ENCODE measurements around the gene NRXN3.

NRXN3 gene

GRCh38 chr14:79515158-79515557 lies 1345.0 kb downstream of the NRXN3 start:
- no peak for DNase-seq

GRCh38 chr14:79516009-79516408 lies 1345.8 kb downstream of the NRXN3 start:
- no peak for DNase-seq

GRCh38 chr14:79525416-79525815 lies 1355.2 kb downstream of the NRXN3 start:
- DNase-seq = peak; percentile 89

- no peak for DNase-seq
These were observed 1358.7 kb downstream of the NRXN3 start for GRCh38 chr14:79528828-79529416.

GRCh38 chr14:79530555-79530954 lies 1360.4 kb downstream of the NRXN3 start:
- DNase-seq = no peak

- no peak for DNase-seq
These were observed 1364.7 kb downstream of the NRXN3 start for GRCh38 chr14:79534703-79535353.

- no peak for DNase-seq
These were observed 1370.2 kb downstream of the NRXN3 start for GRCh38 chr14:79540394-79540793.

GRCh38 chr14:79542121-79542520 lies 1371.9 kb downstream of the NRXN3 start:
- DNase-seq = no peak

- no peak for DNase-seq
These were observed 1373.2 kb downstream of the NRXN3 start for GRCh38 chr14:79543348-79543747.

- no peak for DNase-seq
These were observed 1374.0 kb downstream of the NRXN3 start for GRCh38 chr14:79543967-79544697.

GRCh38 chr14:79544698-79545070 lies 1374.5 kb downstream of the NRXN3 start:
- DNase-seq = peak; percentile 18

- no peak for DNase-seq
These were observed 1378.7 kb downstream of the NRXN3 start for GRCh38 chr14:79548836-79549235.

- no peak for DNase-seq
These were observed 1379.3 kb downstream of the NRXN3 start for GRCh38 chr14:79549515-79549914.

- peak; percentile 49 for DNase-seq
These were observed 1381.3 kb downstream of the NRXN3 start for GRCh38 chr14:79551523-79551922.

- no peak for DNase-seq
These were observed 1382.6 kb downstream of the NRXN3 start for GRCh38 chr14:79552778-79553177.

- no peak for DNase-seq
These were observed 1384.6 kb downstream of the NRXN3 start for GRCh38 chr14:79554816-79555215.

- no peak for DNase-seq
These were observed 1385.3 kb downstream of the NRXN3 start for GRCh38 chr14:79555429-79555828.

- no peak for DNase-seq
These were observed 1387.1 kb downstream of the NRXN3 start for GRCh38 chr14:79557309-79557708.

GRCh38 chr14:79562185-79562584 lies 1392.0 kb downstream of the NRXN3 start:
- no peak for DNase-seq

GRCh38 chr14:79564371-79564770 lies 1394.2 kb downstream of the NRXN3 start:
- no peak for DNase-seq

- no peak for DNase-seq
These were observed 1397.1 kb downstream of the NRXN3 start for GRCh38 chr14:79567306-79567705.

- no peak for DNase-seq
These were observed 1398.4 kb downstream of the NRXN3 start for GRCh38 chr14:79568594-79568993.

- DNase-seq = no peak
These were observed 1398.9 kb downstream of the NRXN3 start for GRCh38 chr14:79569072-79569471.

- no peak for DNase-seq
These were observed 1400.5 kb downstream of the NRXN3 start for GRCh38 chr14:79570648-79571047.
